Lower lobe of right lung (tissue), 2 donors: ENCODE results near the gene CLASRP. TPM values are rescaled to one million over a fixed set of nuclear protein-coding genes. Genes with fewer than 3 reads are reported as not detected.
"Not testable (repeated sequence)": the region's sequence is repeated elsewhere in the genome, so short reads cannot be mapped to it uniquely, and the experiment has no call there.

Experiments used
- ATAC-seq, 2 donors: fragments of 200-7000 bp; cut with Tn5 transposase; one replicate each; pipeline ENCODE4 v1.9.1; 2020 to 2022; ENCODE audit warnings: mild to moderate bottlenecking in 2 of 2, moderate library complexity in 2 of 2
- DNase-seq: peaks from one replicate; pipeline ENCODE4 v3.0.0-alpha.2; 2020
- H3K27ac ChIP-seq: fragments of 200-600 bp; one replicate; pipeline ENCODE4 v1.8.0; 2022
- H3K27me3 ChIP-seq: fragments of 200-600 bp; one replicate; pipeline ENCODE4 v1.8.0; 2022; ENCODE audit warnings: low read depth
- H3K36me3 ChIP-seq: fragments of 200-600 bp; one replicate; pipeline ENCODE4 v1.8.0; 2022; ENCODE audit warnings: mild to moderate bottlenecking
- H3K4me1 ChIP-seq: fragments of 200-600 bp; one replicate; pipeline ENCODE4 v1.8.0; 2022
- H3K4me3 ChIP-seq: fragments of 200-600 bp; one replicate; pipeline ENCODE4 v1.8.0; 2022; ENCODE audit warnings: mild to moderate bottlenecking
- H3K9me3 ChIP-seq: fragments of 200-600 bp; one replicate; pipeline ENCODE4 v1.8.0; 2022
- intact Hi-C: fragments of 100-400 bp; cut with DNase I; formaldehyde crosslinking; loops from one replicate; pipeline ENCODE4 v1.11.0; 2022
- total RNA-seq: library from RNA; stranded (reverse); fragmentation: NEBNext Ultra II Directional; extraction: Animal tissue kit (Norgen Biotek cat#: 25700); gene quantifications from one replicate; pipeline ENCODE4 v1.2.1, GENCODE V29; 2021
- TF ChIP-seq, protein P1 (sequence below): fragments of 200-600 bp; IDR thresholded peaks from one replicate; pipeline ENCODE4 v1.8.0; 2022; ENCODE audit warnings: antibody characterized with exemption, mild to moderate bottlenecking
- donor health status: DM: no; HTN: yes; CAD: no; lungs with severe emphysema.

CLASRP gene
- total RNA-seq, 1 donor from 2014 or later = 71.7 TPM

GRCh38 chr19:45114116-45114515, 75.3 kb downstream of the CLASRP start:
- no peak for DNase-seq
- H3K9me3 ChIP-seq = no peaks in the 10 kb centered on the region
- no peaks in the 10 kb centered on the region for H3K27me3 ChIP-seq
- no peak overlapping the region for H3K27ac ChIP-seq
- H3K4me3 ChIP-seq = no peak overlapping the region
- H3K36me3 ChIP-seq = no peaks in the 10 kb centered on the region
- H3K4me1 ChIP-seq = peaks cover 58% of the 10 kb centered on the region
- ATAC-seq = no peak
- TF ChIP-seq, protein P1, sequence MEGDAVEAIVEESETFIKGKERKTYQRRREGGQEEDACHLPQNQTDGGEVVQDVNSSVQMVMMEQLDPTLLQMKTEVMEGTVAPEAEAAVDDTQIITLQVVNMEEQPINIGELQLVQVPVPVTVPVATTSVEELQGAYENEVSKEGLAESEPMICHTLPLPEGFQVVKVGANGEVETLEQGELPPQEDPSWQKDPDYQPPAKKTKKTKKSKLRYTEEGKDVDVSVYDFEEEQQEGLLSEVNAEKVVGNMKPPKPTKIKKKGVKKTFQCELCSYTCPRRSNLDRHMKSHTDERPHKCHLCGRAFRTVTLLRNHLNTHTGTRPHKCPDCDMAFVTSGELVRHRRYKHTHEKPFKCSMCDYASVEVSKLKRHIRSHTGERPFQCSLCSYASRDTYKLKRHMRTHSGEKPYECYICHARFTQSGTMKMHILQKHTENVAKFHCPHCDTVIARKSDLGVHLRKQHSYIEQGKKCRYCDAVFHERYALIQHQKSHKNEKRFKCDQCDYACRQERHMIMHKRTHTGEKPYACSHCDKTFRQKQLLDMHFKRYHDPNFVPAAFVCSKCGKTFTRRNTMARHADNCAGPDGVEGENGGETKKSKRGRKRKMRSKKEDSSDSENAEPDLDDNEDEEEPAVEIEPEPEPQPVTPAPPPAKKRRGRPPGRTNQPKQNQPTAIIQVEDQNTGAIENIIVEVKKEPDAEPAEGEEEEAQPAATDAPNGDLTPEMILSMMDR = no peak
- intact Hi-C loops = no loop called here

DNA sequence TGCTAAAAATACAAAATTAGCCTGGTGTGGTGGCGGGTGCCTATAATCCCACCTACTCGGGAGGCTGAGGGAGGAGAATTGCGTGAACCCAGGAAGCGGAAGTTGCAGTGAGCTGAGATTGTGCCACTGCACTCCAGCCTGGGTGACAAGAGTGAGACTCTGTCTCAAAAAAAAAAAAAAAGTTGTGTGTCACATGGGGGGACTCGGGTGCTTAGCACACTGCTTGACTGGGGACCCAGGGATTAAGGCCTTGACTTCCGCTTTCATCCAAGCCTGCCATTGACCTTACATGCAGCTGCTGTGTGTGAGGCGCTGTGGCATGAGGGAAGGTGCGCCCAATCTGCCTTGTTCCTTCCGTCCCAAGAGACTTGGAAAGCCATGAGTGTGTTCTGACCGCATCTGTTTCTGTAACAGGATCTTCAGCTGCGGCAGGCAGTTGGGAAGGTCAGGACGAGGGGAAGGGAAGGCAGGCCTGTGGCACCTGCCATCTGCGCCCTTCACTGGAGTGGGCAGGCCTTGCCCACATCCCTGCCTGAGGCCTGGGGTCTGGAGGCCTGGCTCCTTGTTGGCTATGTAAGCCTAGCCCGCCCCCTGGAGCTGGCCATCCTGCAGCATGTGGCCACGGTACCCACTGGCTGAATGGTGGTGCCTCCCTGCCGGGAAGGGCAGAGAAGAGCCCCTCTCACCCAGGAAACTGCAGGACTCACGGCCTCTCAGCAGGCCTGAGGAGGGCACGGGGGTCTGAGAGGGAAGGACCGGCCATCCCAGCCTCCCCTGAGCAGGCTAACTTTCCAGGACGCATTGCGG, 77.2 kb downstream of the CLASRP start:
- Histone ChIP-seq H3K27me3 (no peaks in the 10 kb centered on the region), H3K4me3 (no peak overlapping the region), H3K9me3 (no peaks in the 10 kb centered on the region), H3K36me3 (no peaks in the 10 kb centered on the region), H3K27ac (no peak overlapping the region), H3K4me1 (peaks cover 58% of the 10 kb centered on the region)
- DNase-seq (no peak), ATAC-seq (peak; percentile 18 to 46)
- TF ChIP-seq, protein P1 = no peak
- intact Hi-C loops = no loop called here

DNA sequence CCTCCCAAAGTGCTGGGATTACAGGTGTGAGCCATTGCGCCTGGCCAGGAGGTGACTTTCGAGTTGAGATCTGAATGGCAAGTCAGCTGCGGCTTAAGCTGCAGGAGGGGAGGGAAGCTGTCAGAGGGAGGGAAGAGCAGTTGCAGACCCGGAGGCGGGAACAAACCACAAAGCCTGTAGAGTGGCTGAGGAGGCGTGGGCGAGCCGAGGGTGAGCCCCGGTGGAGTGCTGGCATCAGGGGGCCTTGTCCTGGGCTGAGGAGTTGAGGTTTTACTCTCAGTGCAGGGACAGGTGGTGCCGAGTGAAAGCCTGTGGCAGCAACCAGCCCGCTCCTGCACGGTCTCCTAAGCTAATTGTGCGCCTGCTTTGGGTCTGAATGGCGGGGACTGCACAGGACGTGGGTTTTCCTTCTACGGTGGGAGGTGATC, 78.3 kb downstream of the CLASRP start:
- H3K4me3 ChIP-seq = no peak overlapping the region
- H3K36me3 ChIP-seq = no peaks in the 10 kb centered on the region
- no peaks in the 10 kb centered on the region for H3K27me3 ChIP-seq
- TF ChIP-seq, protein P1 = no peak
- intact Hi-C loops = no loop called here
- DNase-seq (peak; percentile 63), ATAC-seq (peak; percentile 33 to 41)
- H3K27ac ChIP-seq = no peak overlapping the region
- no peaks in the 10 kb centered on the region for H3K9me3 ChIP-seq
- H3K4me1 ChIP-seq = peaks cover 58% of the 10 kb centered on the region

DNA sequence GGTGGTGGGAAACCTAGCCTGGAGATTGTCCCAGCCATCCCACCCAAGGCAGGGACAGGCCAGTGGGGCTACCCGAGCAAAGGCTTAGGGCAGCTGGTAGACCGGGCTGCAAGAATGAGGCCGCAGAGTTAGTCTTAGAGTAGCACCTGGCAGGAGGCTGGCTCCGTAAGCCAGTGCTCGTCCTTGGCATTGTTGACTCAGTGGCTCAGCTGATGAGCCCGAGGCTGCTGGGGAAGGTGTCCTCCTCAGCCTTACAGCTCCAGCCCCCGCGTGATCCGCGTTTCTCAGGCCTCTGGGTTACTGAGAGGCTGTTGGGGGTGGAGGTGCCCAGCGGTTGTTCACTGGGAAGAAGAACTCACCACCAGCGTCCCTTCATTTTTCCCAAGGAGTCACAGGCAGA, 78.8 kb downstream of the CLASRP start:
- Histone ChIP-seq H3K36me3 (no peaks in the 10 kb centered on the region), H3K4me3 (no peak overlapping the region), H3K27me3 (no peaks in the 10 kb centered on the region), H3K9me3 (no peaks in the 10 kb centered on the region), H3K4me1 (peaks cover 53% of the 10 kb centered on the region), H3K27ac (no peak overlapping the region)
- TF ChIP-seq, protein P1 = no peak
- ATAC-seq (no peak), DNase-seq (no peak)
- intact Hi-C loops = no loop called here

- DNase-seq (no peak), ATAC-seq (no peak)
- Histone ChIP-seq H3K27ac (no peak overlapping the region), H3K9me3 (no peaks in the 10 kb centered on the region), H3K36me3 (no peaks in the 10 kb centered on the region), H3K27me3 (no peaks in the 10 kb centered on the region), H3K4me1 (peaks cover 49% of the 10 kb centered on the region), H3K4me3 (no peak overlapping the region)
- TF ChIP-seq, protein P1 = no peak
- intact Hi-C loops = no loop called here
Measured at GRCh38 chr19:45118106-45118505, 79.3 kb downstream of the CLASRP start.

- H3K27me3 ChIP-seq, ATAC-seq, intact Hi-C loops, H3K9me3 ChIP-seq, H3K4me3 ChIP-seq, H3K36me3 ChIP-seq, H3K27ac ChIP-seq, DNase-seq: not testable (repeated sequence)
- peaks cover 42% of the 10 kb centered on the region for H3K4me1 ChIP-seq
Measured at GRCh38 chr19:45118591-45119355, 79.9 kb downstream of the CLASRP start.
